SU-DHL-6 (cell line): ENCODE data around the gene PPFIA4.

Source experiments
- H2AFZ ChIP-seq: fragments of 200-600 bp; sonication (generic); 2 replicates; pipeline ENCODE4 v1.6.1; 2014; ENCODE audit warnings: low read depth, mild to moderate bottlenecking, moderate library complexity, mixed read lengths, antibody characterized with exemption, low read length; ENCODE audit not compliant: severe bottlenecking
- H3F3A ChIP-seq: fragments of 200-600 bp; shearing (Covaris generic); 2 replicates; pipeline ENCODE4 v1.6.0; 2016; ENCODE audit warnings: antibody characterized with exemption, mild to moderate bottlenecking; ENCODE audit not compliant: insufficient read depth
- H3K27ac ChIP-seq: fragments of 200-600 bp; sonication (generic); 2 replicates; pipeline ENCODE4 v1.5.1; 2016; ENCODE audit warnings: low read depth, mild to moderate bottlenecking, low read length, moderate library complexity, mixed read lengths
- H3K27me3 ChIP-seq: fragments of 200-600 bp; sonication (generic), shearing (Covaris generic); 2 replicates; pipeline ENCODE4 v1.6.0; 2014; ENCODE audit warnings: mild to moderate bottlenecking, low read length
- H3K36me3 ChIP-seq: fragments of 200-600 bp; sonication (generic); 2 replicates; pipeline ENCODE4 v1.6.1; 2014; ENCODE audit warnings: mild to moderate bottlenecking, low read length, mixed read lengths
- H3K4me2 ChIP-seq: fragments of 300-600, 200-600 bp; shearing (Covaris generic), sonication (generic); 2 replicates; pipeline ENCODE4 v1.6.0; 2014; ENCODE audit warnings: low read length, low read depth, mild to moderate bottlenecking; ENCODE audit not compliant: poor library complexity, severe bottlenecking
- H3K4me3 ChIP-seq: fragments of 200-600 bp; sonication (generic); 2 replicates; pipeline ENCODE4 v1.5.1; 2014; ENCODE audit warnings: antibody characterized with exemption, low read length, mild to moderate bottlenecking, mixed read lengths; ENCODE audit not compliant: insufficient read depth, poor library complexity, severe bottlenecking
- H3K79me2 ChIP-seq: fragments of 200-600 bp; sonication (generic); 2 replicates; pipeline ENCODE4 v1.6.1; 2014; ENCODE audit warnings: mild to moderate bottlenecking, low read length, moderate library complexity; ENCODE audit not compliant: insufficient read depth
- H3K9ac ChIP-seq: fragments of 200-600 bp; sonication (generic); 2 replicates; pipeline ENCODE4 v1.7.0; 2014; ENCODE audit warnings: mild to moderate bottlenecking, low read length
- H3K9me2 ChIP-seq: fragments of 200-600 bp; sonication (generic); replicated peaks from 2 replicates; pipeline ENCODE4 v1.6.1; 2014; ENCODE audit warnings: low read length; ENCODE audit not compliant: insufficient read depth
- H3K9me3 ChIP-seq: fragments of 200-600 bp; sonication (generic); 2 replicates; pipeline ENCODE4 v1.6.1; 2014; ENCODE audit warnings: low read length, mixed read lengths; ENCODE audit not compliant: insufficient read depth
- H4K20me1 ChIP-seq: fragments of 200-600 bp; sonication (generic); 2 replicates; pipeline ENCODE4 v1.6.1; 2014; ENCODE audit warnings: low read depth, mild to moderate bottlenecking, antibody characterized with exemption, low read length, moderate library complexity, mixed read lengths
- EZH2phosphoT487 ChIP-seq: fragments of 200-600 bp; sonication (generic), shearing (Covaris generic); conservative IDR thresholded peaks from 2 replicates; pipeline ENCODE4 v1.6.1; 2018; ENCODE audit warnings: mild to moderate bottlenecking, antibody characterized with exemption, low read length, moderate library complexity, mixed read lengths
- TF ChIP-seq, protein P1 (sequence below): fragments of 200-600 bp; sonication (generic); IDR thresholded peaks from one replicate; pipeline ENCODE4 v1.5.1; 2017; ENCODE audit warnings: antibody characterized with exemption, mild to moderate bottlenecking, low read length, moderate library complexity; ENCODE audit not compliant: insufficient read depth, poor library complexity, severe bottlenecking

PPFIA4 gene

DNA sequence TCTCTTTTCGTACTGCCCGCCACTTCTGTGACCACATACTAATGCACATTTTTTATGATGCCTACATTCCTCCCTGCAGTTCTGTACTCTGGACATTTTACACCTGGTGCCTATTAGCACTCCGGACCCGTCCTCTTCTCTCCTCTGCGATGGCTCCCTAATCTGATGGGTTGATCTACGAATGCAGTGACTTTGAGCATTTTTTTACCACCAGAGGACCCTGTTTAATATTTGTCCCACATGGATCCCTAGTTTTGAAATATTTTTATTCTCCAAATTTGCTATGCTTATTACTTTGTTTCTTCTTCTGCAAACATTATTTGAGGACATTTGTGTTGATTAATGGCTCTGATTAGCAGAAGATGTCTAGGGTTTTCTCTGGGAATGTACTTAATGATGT is 5.2 kb downstream of the PPFIA4 start:
- Histone ChIP-seq H3K9me3 (no peaks in the 10 kb centered on the region), H3K27ac (no peak overlapping the region), H3F3A (no peaks in the 10 kb centered on the region), H3K9ac (no peak overlapping the region), H3K36me3 (no peaks in the 10 kb centered on the region), H3K9me2 (no peaks in the 10 kb centered on the region), H3K27me3 (no peaks in the 10 kb centered on the region), H3K4me2 (no peak overlapping the region), H4K20me1 (no peaks in the 10 kb centered on the region), H3K79me2 (no peaks in the 10 kb centered on the region), H2AFZ (no peak overlapping the region), H3K4me3 (no peak overlapping the region)
- no peak for TF ChIP-seq EZH2phosphoT487
- TF ChIP-seq, protein P1, sequence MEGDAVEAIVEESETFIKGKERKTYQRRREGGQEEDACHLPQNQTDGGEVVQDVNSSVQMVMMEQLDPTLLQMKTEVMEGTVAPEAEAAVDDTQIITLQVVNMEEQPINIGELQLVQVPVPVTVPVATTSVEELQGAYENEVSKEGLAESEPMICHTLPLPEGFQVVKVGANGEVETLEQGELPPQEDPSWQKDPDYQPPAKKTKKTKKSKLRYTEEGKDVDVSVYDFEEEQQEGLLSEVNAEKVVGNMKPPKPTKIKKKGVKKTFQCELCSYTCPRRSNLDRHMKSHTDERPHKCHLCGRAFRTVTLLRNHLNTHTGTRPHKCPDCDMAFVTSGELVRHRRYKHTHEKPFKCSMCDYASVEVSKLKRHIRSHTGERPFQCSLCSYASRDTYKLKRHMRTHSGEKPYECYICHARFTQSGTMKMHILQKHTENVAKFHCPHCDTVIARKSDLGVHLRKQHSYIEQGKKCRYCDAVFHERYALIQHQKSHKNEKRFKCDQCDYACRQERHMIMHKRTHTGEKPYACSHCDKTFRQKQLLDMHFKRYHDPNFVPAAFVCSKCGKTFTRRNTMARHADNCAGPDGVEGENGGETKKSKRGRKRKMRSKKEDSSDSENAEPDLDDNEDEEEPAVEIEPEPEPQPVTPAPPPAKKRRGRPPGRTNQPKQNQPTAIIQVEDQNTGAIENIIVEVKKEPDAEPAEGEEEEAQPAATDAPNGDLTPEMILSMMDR = no peak

DNA sequence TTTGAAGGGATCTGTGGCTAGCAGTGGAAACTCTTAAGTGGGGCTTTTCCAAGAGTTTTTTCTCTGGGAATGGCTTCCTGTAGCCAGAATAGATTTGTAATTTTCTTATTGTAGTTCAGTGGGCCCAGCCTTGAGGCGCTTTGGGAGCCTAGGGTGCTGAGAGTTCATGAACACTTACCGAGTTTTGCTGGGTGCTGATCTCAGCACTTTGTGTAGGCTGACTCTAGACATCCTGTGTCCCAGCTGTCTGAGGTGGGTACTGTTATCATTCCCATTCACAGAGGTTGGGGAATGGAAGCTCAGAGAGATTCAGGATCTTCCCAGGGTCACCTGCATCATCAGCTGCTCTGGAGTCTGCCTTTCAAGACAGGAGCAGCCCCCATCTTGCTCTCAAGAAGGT is 7.0 kb downstream of the PPFIA4 start:
- Histone ChIP-seq H4K20me1 (no peaks in the 10 kb centered on the region), H3K9me2 (no peaks in the 10 kb centered on the region), H3K4me2 (no peak overlapping the region), H3K27ac (no peak overlapping the region), H3K79me2 (no peaks in the 10 kb centered on the region), H3K9ac (no peak overlapping the region), H2AFZ (no peak overlapping the region), H3K36me3 (no peaks in the 10 kb centered on the region), H3K9me3 (no peaks in the 10 kb centered on the region), H3F3A (no peaks in the 10 kb centered on the region), H3K4me3 (no peak overlapping the region), H3K27me3 (no peaks in the 10 kb centered on the region)
- TF ChIP-seq, protein P1 = no peak
- TF ChIP-seq EZH2phosphoT487 = no peak

DNA sequence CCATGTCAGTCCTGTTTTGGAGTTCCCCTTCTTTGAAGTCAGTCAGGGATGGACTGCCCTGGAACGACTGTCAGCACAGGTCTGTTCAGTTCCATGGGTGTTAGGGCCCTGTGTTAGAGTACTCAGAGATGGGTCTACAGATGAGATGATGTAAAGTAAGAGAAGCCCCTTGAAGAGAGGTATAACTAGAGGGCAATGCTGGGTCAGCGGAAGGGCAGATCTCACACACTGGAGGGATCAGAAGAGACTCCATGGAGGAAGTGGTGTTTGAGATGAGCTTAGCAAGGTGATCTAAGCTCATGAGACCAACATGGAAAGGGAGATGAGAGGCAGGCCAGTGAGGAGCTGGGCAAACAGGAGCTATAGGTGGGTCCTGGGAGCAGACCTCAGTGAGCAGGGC is 7.6 kb downstream of the PPFIA4 start:
- H3K4me2 ChIP-seq = no peak overlapping the region
- H3K79me2 ChIP-seq = no peaks in the 10 kb centered on the region
- no peaks in the 10 kb centered on the region for H3K9me3 ChIP-seq
- H3K9ac ChIP-seq = no peak overlapping the region
- no peaks in the 10 kb centered on the region for H3F3A ChIP-seq
- no peaks in the 10 kb centered on the region for H3K27me3 ChIP-seq
- H3K4me3 ChIP-seq = no peak overlapping the region
- TF ChIP-seq, protein P1 = no peak
- TF ChIP-seq EZH2phosphoT487 = no peak
- no peaks in the 10 kb centered on the region for H3K9me2 ChIP-seq
- H3K27ac ChIP-seq = no peak overlapping the region
- no peak overlapping the region for H2AFZ ChIP-seq
- H3K36me3 ChIP-seq = no peaks in the 10 kb centered on the region
- H4K20me1 ChIP-seq = no peaks in the 10 kb centered on the region
